Inflammatory macrophage (primary cell): Measurements from ENCODE around the gene INPP5A.
"Not testable (repeated sequence)": the region's sequence is repeated elsewhere in the genome, so short reads cannot be mapped to it uniquely, and the experiment has no call there.

Experiments used
- DNase-seq, 2 donors: peaks; one replicate each; pipeline ENCODE4 v3.0.0-alpha.2; 2020 to 2022

The INPP5A gene

DNA sequence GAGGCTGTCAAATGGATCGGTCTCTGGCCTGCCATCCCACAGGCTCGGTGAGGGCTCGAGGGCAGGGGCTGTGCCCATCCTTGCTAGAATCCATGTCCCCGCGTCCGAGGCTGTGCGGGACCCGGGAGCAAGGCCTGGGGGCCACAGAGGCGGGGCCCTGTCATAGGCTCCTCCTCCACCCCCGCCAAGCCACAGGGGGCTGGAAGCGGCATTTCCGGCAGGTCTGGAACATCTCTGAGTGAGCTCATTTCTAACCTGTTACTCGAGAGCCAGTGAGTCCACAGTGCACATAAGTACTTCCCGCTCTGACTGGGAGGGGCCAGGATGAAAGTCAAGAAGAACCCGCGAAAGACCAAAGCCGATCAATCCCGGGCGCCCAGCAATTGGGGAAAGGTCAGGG is 190.7 kb downstream of the INPP5A start:
- no peak for DNase-seq

DNA sequence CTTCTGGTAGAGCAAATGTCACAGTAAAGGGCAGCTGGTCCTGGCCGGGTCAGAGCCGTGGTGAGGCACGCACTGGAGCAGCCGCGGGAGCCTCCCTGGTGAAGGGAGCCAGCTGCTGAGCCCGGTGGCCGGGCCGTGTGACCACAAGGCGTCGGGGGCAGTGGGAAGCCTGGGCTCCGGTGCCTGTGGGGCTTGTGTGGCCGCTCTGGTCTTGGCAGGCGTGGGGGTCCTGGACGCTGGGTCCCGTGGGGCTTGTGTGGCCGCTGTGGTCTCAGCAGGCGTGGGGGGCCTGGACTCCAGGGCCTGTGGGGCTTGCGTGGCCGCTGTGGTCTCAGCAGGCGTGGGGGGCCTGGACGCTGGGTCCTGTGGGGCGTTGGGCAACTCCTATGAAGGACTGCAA is 191.2 kb downstream of the INPP5A start:
- DNase-seq = no peak

DNA sequence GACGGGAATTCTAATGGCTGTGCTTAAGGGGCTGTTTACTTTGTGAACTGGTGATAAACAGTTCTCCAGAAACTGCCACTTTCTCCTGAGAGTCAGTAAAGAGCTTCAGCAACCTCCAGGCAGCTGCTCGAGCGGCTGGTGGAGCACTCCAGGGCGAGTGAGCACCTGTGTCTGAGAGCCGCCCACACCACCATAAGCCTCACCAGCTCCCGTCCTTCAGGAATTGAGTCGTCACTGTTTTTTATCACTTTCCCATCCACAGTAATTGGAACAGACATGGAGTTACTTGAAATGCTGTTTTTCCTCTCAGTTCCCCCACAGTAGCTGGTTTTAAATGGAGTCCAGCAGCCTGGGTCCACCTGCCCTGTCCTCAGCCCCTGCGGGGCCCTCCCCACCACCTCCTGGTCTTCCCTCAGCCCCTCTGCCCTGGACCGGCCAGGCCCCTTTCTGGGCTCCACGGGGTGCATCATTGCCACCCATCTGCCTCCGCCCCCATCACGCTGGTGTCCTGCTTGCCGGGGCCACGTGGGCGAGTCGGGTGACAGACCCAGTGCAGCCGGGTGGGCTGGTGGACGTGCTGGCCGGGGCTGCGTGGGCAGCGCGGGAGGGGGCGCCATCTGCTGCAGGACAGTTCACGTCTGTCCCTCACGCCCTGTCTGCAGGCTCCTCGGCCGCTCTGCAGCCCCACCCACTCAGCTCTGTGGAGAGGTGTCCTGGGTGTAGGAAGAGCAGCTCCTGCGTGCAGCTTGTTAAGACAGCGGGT is 192.4 kb downstream of the INPP5A start:
- DNase-seq = no peak

DNA sequence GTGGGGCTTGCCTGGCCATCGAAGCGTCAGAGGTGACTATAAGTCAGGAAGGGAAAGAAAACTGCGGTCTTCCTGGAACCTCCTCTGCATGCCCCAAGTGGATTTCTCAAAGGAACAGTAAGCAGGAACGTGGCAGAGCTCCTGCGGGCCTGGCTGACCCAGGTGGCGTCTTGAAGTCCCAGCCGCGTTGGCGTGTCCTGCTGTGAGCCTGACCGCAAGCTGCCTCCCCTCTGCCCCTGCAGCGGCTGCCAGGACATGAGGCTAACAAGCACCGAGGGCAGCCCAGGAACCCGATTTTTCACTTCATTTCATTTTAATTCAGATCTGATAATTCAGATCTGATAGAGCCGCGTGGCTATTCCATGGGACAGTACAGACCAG is 193.0 kb downstream of the INPP5A start:
- DNase-seq = no peak

DNA sequence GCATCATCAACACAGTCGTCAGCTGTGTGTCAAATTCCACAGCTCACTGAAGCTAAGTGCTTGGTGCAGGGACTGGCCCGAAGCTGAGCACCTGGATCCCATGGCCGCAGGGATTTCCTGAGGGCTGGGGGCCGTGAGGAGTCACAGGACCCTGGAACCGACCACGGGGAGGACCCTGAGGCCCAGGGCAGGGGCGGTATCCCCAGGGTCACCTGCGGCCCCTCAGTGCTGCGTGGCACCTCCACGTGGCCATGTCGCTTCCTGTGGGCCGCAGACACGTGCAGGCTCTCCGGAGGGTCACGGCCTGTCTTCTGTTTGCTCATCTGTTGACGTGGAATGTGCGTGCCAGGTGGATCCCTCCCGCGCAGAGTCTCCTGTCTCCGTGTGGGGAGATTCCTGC is 194.9 kb downstream of the INPP5A start:
- DNase-seq = no peak

DNA sequence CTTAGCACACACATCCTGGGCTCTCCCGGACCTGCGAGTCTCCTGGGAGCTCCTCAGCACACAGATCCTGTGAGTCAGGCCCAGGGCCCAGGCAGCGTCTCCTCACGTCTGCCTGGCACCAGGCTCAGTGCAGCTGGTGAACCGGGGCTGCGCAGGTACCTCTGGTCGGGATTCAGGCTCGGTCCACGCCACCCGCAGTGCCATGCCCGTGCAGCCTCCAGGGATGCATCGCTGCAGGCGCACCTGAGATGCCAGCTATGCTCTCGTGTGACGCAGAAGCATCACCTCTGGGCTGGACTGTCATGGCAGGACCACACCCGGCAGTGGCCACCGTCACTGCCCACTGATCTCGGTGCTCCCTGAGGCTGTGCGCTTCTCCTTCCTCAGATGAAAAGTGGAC is 196.3 kb downstream of the INPP5A start:
- DNase-seq = no peak

DNA sequence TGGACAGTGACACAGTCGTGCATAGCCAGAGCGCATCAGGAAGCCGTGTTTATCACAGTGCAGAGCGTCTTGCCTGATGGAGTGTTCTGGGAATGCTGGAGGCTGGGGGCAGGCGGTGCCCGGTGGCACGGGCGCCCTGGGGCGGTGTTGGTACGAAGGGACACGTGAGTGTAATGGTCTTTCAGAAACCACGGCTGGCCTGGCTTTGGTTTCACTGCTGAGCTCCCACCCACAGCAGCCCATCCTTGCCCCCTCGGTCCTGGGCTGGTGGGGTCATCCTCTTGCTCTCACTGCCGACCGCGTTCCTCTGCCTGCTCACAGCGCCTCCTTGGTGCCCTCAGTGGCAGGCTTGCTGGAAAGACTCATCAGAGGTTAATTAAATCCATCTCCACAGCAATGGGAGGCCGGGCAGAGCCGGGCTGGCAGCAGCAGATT is 197.8 kb downstream of the INPP5A start:
- DNase-seq = no peak

DNA sequence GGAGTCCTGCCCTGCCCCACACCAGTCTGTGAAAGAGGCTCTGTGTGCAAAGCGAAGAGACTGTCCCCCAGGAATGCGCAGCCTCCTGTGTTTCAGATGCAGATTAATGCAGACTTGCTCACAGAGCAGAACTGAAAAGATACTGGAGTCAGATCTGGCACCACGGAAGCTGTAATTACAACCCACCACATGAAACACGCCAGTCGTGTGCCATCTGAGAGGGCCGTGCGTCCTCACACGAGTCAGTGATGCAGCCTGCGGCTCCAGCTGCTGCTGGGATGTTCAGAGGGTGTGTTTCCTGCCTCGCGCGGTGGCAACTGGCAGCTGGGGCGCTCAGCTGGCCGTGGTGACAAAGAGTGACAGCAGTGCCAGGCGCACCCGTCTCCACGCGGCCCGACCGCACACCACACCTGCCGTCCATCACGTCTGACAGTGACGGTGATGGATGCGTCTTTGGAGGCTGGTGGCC is 198.4 kb downstream of the INPP5A start:
- DNase-seq = no peak

DNA sequence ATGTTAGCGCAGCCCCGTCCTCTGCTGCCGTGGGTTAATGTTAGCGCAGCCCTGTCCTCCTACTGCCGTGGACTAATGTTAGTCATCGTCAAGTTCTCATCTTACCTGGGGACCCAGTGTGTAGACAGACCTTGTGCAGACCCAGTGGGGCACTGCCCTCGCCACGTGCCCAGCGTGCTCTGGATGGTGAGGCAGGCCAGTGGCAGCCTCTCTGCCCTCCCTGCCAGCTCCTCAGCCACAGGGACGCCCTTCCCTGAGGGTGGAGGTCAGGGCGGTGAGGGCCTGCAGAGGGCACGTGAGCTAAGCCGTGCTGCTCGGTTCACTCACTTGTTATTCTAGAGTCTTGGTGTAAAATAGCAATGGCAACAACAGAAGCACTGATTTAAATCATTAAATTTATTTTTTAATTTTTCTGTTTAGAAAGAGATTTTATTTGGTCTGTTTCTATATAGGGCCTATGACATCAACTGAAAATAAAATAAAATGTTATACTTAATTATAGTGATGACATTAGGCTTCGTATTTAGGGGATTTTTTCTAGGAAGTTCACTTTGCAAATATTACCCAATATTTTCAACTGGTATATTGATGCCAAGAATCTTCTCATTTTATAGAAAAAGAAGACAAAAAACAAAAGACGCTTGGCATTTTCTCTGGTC is 199.9 kb downstream of the INPP5A start:
- no peak for DNase-seq

DNA sequence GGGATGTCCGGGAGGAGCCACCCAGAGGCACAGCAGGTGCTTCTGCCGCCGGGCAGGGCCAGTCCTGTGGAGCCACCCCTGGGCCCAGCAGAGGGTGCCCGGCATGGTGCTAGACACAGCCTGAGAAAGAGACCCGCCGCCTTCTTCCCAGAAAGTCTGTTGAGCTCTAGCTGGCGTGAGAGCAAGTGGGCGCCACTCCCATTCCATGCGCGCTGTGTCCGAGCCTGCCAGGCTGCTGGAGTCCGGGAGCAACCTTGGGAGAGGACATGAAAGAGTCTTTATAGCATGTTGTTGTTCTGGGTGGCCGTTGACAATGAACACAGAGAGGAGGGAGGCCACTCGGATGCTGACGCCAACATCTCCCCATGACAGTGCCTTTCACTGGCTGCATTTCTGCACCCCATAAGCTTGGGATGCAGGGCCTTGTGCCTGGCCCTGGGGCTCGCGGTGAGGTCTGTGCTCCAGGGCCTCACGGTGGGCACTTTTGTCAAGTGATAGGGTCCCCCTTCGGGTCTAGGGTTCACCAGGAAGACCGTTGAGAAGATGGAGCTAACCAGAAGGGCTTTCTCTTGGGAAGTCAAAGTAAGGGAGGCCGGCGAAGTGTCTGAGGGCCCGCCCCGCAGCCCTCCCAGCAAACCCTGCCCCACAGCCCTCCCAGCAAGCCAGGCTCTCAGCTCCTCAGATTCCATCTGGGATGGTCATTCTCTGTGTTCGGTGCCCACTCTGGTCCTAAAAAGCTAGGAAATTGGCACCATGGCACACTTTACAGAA is 201.1 kb downstream of the INPP5A start:
- DNase-seq = no peak

DNA sequence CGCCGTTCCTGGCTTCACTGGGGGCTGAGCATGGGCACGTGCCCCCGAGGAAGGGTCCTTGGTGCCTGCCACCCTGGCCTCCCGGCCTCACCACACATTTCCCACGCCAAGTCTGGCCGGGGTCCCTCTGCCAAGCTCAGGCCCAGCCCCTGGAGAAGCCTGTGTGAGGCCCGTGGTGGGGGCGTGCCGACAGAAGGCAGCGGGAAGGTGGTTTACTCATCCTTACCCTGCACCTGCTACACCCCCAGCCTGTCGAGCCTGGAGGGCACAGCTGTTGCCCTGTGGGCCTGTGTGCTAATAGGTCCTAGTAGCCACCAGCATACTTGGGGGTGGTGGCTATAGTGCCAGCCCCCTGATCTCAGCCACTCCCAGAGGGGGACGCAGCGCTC is 201.6 kb downstream of the INPP5A start:
- no peak for DNase-seq

DNA sequence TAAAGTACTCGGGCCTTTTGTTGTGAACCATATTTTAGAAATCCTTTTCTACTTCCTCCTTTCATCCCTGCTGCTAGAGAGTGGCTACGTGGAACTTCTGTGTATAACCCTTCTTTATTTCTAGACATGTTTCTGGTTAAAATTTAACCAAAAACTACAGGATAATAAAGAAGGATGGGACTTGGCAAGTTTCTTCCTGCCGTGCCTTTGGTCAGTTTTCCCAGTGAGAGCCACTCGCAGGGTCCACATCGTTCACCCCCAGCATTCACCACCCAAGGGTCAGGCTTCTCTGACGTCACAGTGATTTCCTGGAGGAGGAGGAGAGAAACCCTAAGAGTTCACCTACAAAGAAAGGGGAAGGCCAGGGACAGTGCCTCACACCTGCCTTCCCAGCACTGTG is 203.0 kb downstream of the INPP5A start:
- DNase-seq = no peak

DNA sequence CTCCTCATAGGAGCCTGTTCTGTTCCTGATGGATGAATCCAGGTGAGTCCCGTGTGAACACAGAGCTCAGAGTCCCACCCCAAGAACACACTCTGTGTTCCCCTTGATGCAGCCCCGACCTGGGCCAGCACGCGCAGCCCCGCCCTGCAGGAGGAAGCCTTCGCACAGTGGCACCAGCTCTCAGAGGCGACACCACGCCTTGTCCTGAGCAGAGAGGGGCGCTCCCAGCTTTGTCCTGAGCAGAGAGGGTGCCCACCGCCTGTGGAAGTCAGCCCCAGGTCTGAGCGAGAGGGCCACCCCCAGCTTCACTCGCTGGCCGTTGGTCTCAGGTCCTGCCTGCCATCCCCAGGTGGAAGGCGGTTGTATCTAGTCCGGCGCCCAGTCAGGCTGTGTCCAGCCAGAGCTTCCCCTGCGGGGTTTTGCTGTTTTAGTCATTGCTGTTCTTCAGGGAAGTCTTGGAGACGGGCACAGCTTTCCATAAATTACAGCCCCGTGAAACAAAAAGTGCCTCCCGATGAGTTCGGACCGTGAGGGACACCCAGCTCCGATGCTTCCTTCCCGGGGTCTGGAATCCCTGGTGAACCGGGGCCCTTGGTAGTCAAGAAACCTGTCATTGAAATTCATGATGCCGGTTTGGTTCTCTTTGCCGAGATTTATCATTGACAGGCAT is 204.7 kb downstream of the INPP5A start:
- no peak for DNase-seq

DNA sequence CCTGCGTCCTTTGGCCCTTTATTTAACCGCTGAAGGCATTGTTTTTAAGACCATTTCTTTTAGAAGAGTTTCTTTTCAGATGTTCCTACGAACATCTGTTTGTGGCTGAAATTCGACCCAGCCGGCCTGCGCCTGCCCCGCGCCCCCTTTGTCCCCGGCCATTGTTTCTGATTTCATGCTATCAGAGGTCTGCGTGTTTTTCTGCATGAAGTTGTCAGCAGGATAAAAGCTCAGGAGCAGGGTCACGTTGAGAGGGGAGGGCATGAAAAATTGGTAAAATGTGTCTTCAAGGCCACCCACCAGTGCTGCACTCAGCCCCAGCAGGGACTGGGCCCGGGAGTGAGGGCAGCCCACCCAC is 205.2 kb downstream of the INPP5A start:
- DNase-seq = no peak

DNA sequence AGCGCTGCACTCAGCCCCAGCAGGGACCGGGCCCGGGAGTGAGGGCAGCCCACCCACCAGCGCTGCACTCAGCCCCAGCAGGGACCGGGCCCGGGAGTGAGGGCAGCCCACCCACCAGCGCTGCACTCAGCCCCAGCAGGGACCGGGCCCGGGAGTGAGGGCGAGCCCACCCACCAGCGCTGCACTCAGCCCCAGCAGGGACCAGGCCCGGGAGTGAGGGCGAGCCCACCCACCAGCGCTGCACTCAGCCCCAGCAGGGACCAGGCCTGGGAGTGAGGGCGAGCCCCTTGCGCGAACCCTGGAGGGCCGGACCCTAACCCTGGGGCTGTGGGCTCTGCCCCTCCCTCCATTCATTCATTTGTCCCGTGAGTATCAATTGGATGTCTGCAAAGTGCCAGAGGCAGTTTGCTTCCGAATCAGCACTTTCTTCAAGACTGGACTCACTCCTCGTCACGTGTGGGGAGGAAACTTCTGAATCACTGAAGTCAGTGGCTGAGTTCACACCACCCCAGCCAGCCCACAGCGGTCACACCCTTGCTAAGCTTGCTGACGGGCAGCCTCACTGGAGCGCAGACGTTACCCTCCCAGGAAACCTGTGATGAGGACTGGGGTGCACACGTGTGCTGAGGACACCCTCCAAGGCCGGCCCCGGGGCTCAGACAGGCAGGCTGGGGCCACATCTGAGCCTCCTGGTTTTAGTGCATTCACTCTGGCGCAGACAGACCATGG is 205.8 kb downstream of the INPP5A start:
- not testable (repeated sequence) for DNase-seq

DNA sequence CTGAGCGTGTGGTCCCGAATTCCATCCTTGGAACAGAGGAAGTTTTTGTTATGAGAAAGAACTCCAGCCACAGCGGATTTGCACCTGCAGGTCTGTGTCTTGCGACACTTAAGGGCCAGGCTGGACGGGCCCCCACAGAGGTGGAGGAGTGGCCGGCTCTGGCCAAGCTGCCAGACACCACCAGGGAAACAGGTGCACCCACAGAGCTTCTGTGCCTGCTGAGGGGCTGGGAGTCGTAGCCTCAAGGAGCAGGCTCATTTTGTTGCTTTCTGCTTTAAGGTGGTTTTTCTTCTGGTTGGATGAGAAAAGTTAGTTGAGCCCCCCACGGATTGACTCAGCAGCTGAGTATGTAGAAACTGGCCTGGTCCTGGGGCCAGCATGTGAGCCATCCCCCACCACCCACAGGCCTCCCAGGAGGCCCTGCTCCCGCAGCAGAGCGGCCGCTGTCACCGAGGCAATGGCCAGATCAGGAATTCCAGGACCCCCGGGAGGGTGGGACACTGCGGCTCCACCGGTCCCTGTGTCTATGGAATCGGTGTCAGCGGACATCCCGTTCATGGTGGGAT is 206.4 kb downstream of the INPP5A start:
- no peak for DNase-seq

DNA sequence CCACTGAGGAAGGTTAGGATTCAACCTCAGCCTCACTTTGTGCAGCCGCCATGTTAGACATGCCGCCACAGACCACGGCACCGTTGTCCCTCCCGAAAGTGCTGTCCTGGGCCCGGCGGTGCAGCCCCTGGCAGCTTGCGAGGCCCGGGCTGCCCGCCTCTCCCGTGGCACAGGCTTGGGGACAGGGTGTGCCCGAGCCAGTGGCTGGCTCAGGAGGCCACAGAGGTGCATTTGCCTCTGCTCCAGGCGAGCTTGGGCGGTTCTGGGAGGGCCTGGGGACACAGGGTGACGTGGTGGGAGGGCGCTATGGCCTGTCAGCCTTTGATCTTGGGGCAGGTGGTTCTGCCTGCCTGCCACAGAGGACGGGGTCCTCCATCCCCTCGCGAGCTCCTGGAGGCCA is 207.3 kb downstream of the INPP5A start:
- no peak for DNase-seq

DNA sequence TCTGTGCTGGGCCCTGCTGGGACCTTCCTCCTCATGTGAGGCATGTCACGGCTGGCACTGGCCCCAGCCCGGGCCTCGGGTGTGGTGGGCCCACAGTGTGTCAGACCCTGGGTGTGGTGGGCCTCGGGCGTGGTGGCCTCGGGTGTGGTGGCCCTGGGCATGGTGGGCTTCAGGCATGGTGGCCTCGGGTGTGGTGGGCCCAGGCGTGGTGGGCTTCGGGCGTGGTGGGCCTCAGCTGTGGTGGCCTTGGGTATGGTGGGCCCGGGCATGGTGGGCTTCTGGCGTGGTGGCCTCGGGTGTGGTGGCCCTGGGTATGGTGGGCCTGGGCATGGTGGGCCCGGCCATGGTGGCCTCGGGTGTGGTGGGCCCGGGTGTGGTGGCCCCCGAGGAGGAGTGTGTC is 207.9 kb downstream of the INPP5A start:
- DNase-seq = no peak

DNA sequence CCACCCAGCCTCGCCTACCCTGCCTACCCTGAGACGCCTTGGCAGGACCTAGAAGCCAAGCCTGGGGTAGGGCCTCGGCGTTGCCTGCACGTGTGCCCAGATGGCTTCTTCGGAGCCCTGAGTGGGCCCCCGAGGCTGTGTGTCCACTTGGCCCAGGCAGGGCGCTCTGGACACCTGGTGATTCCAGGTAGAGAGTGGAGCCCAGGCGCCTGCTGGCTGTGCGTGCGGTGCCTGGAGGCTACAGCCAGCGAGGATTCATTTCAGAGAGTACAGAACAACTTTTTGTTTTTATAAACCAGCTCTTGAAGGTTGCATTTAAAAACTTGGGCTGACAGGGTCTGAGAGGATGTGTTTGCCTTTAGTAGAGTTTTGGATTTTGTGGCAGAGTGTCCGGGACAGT is 208.4 kb downstream of the INPP5A start:
- DNase-seq = no peak

DNA sequence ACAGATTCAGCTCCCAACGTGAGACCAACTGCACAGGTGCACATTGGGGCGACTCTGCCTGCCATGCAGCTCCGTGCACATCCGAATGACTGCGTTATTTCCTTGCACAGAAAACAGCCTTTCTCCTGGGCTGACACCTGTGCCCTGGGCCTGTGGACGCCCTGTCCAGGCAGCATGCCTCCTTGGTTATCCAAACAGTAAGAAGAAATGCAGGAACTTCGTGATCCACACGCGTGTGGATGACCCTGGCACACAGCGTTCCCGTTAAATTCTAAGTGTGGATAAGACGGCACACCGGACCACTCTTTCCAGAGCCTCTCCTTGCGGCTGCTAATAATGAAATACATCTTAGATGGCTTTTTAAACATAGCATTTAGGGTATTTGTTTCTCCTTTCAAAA is 208.8 kb downstream of the INPP5A start:
- no peak for DNase-seq

DNA sequence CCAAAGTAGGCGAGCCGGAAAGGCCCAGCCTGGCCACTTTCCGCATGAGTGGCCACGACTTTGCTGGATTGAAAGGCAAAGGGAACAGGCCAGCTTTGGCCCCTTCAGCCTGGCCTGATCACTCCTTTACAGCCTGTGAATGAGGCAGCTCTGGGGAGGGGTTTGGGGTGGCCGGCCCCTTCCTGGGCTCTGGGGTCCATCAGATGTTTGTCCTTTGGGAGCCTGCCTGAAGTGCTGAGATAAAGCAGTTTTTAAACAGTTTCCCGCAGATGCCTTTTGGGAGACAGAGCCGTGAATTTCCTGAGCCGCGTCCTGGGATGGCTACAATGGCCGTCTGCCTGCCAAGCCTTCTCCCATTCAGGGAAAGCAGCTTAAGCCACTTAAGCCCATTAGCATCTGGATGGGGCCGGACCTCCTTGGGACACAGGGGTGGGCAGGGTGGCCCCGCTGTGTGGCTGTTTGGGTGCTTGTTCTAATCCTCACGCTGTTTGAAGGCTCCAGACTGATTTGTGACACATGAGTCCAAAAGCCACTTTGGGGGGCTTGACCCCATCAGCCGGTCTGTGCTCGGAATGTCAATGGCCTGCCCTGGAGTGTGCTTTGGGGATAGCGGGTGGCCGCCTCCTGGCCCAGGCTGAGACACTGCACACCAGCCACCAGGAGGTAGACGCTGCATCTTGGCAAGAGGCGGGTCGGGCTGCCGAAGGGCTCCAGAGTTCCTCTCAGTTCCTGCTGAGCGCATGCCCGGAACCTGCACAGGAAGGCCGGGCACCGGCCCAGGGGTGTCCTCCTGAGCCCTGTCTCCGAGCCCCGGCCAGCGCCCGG is 209.4 kb downstream of the INPP5A start:
- no peak for DNase-seq
